ENCODE data around the gene INVS.

DNA sequence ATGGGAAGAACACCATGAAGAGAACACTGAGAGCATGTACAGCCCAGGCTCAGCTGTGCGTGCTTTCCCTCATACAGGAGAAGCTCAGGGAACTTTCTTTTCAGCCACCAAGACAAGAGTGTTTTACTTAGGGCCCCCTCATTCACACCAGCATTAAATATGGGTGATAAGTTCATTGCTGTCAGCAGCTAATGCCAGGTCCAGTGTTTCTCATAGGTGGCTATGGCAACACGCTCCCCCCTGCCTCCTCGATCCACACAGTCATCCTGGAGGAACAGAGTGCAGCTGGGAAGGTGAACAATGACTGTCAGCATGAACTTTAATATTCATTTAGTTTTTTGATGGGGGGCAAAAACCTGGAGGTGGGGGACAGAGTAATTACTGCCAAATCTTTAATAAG is 199.3 kb downstream of the INVS start:
- TF ChIP-seq, protein P1, sequence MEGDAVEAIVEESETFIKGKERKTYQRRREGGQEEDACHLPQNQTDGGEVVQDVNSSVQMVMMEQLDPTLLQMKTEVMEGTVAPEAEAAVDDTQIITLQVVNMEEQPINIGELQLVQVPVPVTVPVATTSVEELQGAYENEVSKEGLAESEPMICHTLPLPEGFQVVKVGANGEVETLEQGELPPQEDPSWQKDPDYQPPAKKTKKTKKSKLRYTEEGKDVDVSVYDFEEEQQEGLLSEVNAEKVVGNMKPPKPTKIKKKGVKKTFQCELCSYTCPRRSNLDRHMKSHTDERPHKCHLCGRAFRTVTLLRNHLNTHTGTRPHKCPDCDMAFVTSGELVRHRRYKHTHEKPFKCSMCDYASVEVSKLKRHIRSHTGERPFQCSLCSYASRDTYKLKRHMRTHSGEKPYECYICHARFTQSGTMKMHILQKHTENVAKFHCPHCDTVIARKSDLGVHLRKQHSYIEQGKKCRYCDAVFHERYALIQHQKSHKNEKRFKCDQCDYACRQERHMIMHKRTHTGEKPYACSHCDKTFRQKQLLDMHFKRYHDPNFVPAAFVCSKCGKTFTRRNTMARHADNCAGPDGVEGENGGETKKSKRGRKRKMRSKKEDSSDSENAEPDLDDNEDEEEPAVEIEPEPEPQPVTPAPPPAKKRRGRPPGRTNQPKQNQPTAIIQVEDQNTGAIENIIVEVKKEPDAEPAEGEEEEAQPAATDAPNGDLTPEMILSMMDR (IDR thresholded peaks at IDR 0.05), result no peak
- TF ChIP-seq POLR2AphosphoS5 (IDR thresholded peaks at IDR 0.05) (no peak), EP300 (IDR thresholded peaks at IDR 0.05) (no peak), POLR2A (IDR thresholded peaks at IDR 0.05) (no peak)

All from suprapubic skin (tissue), 4 donors.